ENCODE data around the gene FOXF2. TPM values are rescaled to one million over a fixed set of nuclear protein-coding genes. Genes with fewer than 3 reads are reported as not detected.

Gene FOXF2
- total and polyA plus RNA-seq, 4 donors: 8.3 to 22.9 (median 14.3) TPM

DNA sequence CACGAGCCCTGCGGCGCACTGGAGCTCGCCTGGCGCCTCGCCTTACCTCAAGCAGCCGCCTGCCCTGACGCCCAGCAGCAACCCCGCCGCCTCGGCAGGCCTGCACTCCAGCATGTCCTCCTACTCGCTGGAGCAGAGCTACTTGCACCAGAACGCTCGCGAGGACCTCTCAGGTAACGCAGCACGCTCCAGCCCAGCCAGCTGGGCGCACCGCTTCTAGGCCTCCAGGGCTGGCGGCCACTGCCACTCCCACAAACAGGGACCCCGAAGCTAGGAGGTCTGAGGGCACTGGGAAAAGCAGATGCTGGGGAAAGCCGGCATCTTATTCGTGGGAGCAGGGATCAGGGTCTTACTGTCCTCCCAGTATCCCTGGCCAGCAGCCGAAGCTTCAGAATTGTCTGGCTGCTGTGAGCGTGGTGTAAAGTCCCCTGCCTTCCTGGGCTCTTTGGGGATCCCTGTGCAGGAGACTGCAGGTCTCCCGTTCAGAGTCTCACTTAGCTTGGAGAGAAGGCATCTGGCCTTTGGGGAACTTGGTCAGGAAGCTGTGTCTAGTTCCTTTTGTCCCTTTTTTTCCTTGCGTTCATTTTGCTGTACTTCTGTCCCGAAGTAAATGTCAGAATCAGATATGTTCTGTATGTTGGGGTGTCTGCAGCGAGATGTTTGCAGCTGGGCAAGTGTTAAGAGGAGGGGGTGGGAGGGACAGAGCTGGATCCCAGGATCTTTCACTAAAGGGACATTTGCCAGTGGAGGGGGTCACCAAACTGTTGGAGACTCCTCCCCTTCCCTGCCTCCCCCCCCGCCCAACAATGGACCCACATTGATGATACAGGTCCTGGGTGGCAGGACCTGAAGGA lies 1.8 kb downstream of the FOXF2 start:
- peak overlapping the region; percentile 28 to 86 for H3K9ac ChIP-seq (ENCODE audit: insufficient read depth in 1 of 2, low read length in 2 of 2)
- H3K4me1 ChIP-seq (ENCODE audit: control insufficient read depth in 5 of 5, insufficient read depth in 5 of 5, low read length in 5 of 5): peaks cover 0 to 36% (median 11%) of the 10 kb centered on the region in 5 donors
- WGBS, 2 donors: 7% methylated on average over 30 of the region's 30 CpGs
- TF ChIP-seq, protein P1, sequence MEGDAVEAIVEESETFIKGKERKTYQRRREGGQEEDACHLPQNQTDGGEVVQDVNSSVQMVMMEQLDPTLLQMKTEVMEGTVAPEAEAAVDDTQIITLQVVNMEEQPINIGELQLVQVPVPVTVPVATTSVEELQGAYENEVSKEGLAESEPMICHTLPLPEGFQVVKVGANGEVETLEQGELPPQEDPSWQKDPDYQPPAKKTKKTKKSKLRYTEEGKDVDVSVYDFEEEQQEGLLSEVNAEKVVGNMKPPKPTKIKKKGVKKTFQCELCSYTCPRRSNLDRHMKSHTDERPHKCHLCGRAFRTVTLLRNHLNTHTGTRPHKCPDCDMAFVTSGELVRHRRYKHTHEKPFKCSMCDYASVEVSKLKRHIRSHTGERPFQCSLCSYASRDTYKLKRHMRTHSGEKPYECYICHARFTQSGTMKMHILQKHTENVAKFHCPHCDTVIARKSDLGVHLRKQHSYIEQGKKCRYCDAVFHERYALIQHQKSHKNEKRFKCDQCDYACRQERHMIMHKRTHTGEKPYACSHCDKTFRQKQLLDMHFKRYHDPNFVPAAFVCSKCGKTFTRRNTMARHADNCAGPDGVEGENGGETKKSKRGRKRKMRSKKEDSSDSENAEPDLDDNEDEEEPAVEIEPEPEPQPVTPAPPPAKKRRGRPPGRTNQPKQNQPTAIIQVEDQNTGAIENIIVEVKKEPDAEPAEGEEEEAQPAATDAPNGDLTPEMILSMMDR (IDR thresholded peaks at IDR 0.05; ENCODE audit: control extremely low read depth, extremely low read depth): no peak
- H3K9me3 ChIP-seq (ENCODE audit: control insufficient read depth in 4 of 4, insufficient read depth in 3 of 4, low read length in 3 of 4): peaks cover 0 to 4% (median 0%) of the 10 kb centered on the region in 4 donors
- peaks cover 11 to 57% (median 26%) of the 10 kb centered on the region in 3 donors for H3K27me3 ChIP-seq (ENCODE audit: control insufficient read depth in 3 of 3, insufficient read depth in 3 of 3, low read length in 2 of 3)
- peaks cover 0 to 43% (median 5%) of the 10 kb centered on the region in 4 donors for H3K36me3 ChIP-seq (ENCODE audit: control insufficient read depth in 4 of 4, insufficient read depth in 4 of 4, low read length in 4 of 4)
- H3K4me3 ChIP-seq: peak overlapping the region; percentile 51
- ATAC-seq (ENCODE audit: insufficient read depth, low FRiP score) (no peak), DNase-seq (peak; percentile 40 to 79 (median 46))
- peak overlapping the region in 1 of 2 donors; percentile 79 for H3K27ac ChIP-seq (ENCODE audit: low read depth in 1 of 2, low read length in 1 of 2)

DNA sequence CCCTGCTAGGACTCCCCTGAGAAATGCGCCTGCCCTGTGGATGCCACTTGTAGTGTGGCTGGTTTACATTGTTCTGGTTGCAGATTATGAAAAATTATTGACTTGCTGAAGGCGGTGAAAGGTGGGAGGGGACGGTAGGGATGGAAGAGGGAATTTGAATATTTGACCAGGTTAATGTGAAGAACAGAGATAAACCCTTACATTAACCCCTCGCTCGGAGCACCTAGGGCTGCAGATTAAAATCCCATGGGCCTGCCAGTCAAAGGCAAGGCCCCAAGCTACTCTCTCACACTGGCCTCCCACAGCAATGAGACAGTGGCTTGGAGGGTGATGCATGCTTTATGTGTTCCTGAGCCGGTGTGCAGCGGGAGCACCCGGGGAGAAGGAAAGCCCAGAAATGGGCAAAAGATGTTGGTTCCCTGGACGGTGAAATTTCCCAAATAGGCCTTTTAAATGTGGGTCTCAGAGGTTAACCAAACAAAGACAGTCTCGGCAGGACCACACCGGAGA lies 2.5 kb downstream of the FOXF2 start:
- TF ChIP-seq, protein P1 (IDR thresholded peaks at IDR 0.05; ENCODE audit: control extremely low read depth, extremely low read depth): no peak
- no peak for ATAC-seq (ENCODE audit: insufficient read depth, low FRiP score)
- peak in 2 of 3 donors; percentile 40 for DNase-seq
- Histone ChIP-seq H3K9ac (ENCODE audit: insufficient read depth in 1 of 2, low read length in 2 of 2) (peak overlapping the region; percentile 28 to 86), H3K27me3 (ENCODE audit: control insufficient read depth in 3 of 3, insufficient read depth in 3 of 3, low read length in 2 of 3) (peaks cover 11 to 53% (median 29%) of the 10 kb centered on the region in 3 donors), H3K9me3 (ENCODE audit: control insufficient read depth in 4 of 4, insufficient read depth in 3 of 4, low read length in 3 of 4) (peaks cover 0 to 4% (median 0%) of the 10 kb centered on the region in 4 donors), H3K4me1 (ENCODE audit: control insufficient read depth in 5 of 5, insufficient read depth in 5 of 5, low read length in 5 of 5) (peaks cover 0 to 36% (median 11%) of the 10 kb centered on the region in 5 donors), H3K27ac (ENCODE audit: low read depth in 1 of 2, low read length in 1 of 2) (peak overlapping the region in 1 of 2 donors; percentile 57), H3K36me3 (ENCODE audit: control insufficient read depth in 4 of 4, insufficient read depth in 4 of 4, low read length in 4 of 4) (peaks cover 0 to 45% (median 5%) of the 10 kb centered on the region in 4 donors), H3K4me3 (peak overlapping the region; percentile 28)
- 33 to 39% methylated on average over 11 of the region's 11 CpGs for whole genome bisulfite sequencing, 2 donors

DNA sequence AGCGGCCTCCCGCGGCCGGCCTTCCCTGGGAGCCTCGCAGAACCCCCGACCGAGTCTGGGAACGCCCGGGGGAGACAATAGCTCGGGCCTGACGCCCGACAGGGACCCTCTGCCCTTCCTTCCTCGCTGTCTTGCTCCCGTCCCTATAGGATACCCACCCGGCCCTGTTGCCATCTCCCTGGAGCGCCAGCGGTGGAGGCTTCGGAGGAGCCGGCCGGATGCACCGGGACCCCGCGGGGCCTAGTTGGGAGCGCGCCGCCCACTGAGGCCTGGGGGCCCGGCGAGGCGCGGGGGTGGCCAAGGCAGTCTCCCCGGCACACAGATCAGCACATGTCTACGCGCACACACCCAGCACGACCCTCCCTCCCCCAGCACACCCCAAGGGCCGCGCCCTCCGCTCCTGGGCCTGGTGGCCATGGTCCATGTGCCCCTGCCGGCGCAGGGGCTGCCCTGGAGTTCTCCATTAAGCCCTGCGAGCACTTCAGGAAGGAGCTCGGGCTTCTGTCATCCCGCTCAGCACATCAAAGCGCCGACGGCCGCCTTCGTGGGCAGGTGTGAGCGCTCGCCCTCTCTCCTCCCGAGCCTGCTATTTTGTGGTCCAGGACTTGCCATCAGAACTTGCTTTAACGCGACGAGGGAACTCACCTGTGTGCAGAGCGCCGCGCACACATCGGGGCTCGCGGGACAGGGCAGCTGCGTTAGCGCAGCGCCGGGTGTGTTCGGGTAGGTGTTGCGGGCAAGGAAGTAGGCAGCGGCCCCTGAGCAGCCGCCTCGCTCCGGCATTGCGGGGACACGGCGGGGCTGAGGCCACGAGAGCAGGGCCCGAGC lies 3.7 kb downstream of the FOXF2 start:
- no peak for ATAC-seq (ENCODE audit: insufficient read depth, low FRiP score)
- peak overlapping the region in 1 of 2 donors; percentile 57 for H3K27ac ChIP-seq (ENCODE audit: low read depth in 1 of 2, low read length in 1 of 2)

More for the DNA sequence above, 3.7 kb downstream of the FOXF2 start:
- 4 to 11% methylated on average over 60 to 74 of the region's 74 CpGs for WGBS, 2 donors
- peak in 2 of 3 donors; percentile 33 to 34 for DNase-seq
- H3K36me3 ChIP-seq (ENCODE audit: control insufficient read depth in 4 of 4, insufficient read depth in 4 of 4, low read length in 4 of 4): peaks cover 0 to 45% (median 7%) of the 10 kb centered on the region in 4 donors
- peaks cover 0 to 4% (median 0%) of the 10 kb centered on the region in 4 donors for H3K9me3 ChIP-seq (ENCODE audit: control insufficient read depth in 4 of 4, insufficient read depth in 3 of 4, low read length in 3 of 4)
- H3K27me3 ChIP-seq (ENCODE audit: control insufficient read depth in 3 of 3, insufficient read depth in 3 of 3, low read length in 2 of 3): peaks cover 11 to 46% (median 22%) of the 10 kb centered on the region in 3 donors
- TF ChIP-seq, protein P1 (IDR thresholded peaks at IDR 0.05; ENCODE audit: control extremely low read depth, extremely low read depth): no peak
- H3K4me1 ChIP-seq (ENCODE audit: control insufficient read depth in 5 of 5, insufficient read depth in 5 of 5, low read length in 5 of 5): peaks cover 0 to 34% (median 7%) of the 10 kb centered on the region in 5 donors
- H3K9ac ChIP-seq (ENCODE audit: insufficient read depth in 1 of 2, low read length in 2 of 2): peak overlapping the region; percentile 3 to 86
- H3K4me3 ChIP-seq: peak overlapping the region; percentile 48

All from lung (tissue), 12 donors.